ENCODE data around the gene ARPP21. TPM values are rescaled to one million over a fixed set of nuclear protein-coding genes. Genes with fewer than 3 reads are reported as not detected.

The ARPP21 gene
- polyA plus RNA-seq, 1 of the 3 experiments (the other 2 are of a cell fraction) = 1.6 TPM

DNA sequence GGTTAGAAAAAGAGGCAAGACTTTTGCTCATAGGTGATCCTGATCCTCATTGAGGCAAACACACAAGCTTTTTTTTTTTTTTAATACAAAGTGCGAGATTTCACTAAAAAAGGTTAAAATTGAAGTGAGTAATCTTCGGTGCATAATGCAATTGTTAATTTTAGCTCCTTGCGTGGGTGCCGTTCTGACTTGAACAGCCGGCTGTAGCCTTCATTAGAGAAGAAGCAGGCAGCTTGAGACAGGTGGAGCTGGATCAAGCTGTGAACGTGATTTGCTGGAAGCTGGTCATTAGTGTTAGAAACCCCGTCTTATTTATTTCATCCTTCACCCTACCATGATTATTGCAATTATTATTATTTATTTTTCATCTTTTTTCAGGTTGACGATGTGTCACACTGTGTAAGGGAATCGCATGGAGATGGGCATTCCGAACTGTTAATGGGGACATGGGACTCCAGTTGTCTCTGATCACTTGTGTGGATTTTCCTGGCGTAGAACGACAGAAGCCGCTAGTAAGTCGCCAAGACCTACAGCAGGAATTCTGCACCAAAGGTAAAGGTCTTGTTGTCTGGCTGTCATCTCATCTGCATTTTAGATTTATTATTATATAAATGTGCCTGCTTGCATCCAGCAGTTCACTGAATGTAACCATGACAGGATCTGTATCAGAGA, 40.2 kb downstream of the ARPP21 start:
- Histone ChIP-seq H4K20me1 (ENCODE audit: insufficient read depth) (no peaks in the 10 kb centered on the region), H3F3A (replicated peaks; ENCODE audit: insufficient read depth) (no peaks in the 10 kb centered on the region), H3K27me3 (ENCODE audit: insufficient read depth) (no peaks in the 10 kb centered on the region), H3K27ac (ENCODE audit: low read depth in 2 of 2, low read length in 1 of 2) (no peak overlapping the region), H3K36me3 (replicated peaks in 1 of 2; ENCODE audit: control insufficient read depth in 1 of 2, insufficient read depth in 2 of 2, low read length in 1 of 2) (no peaks in the 10 kb centered on the region), H3K4me3 (ENCODE audit: low read depth in 2 of 2, low read length in 1 of 2) (no peak overlapping the region), H3K9ac (no peak overlapping the region), H3K9me2 (no peaks in the 10 kb centered on the region), H3K4me2 (no peak overlapping the region), H2AFZ (ENCODE audit: low read depth) (no peak overlapping the region), H3K9me3 (no peaks in the 10 kb centered on the region), H3K79me2 (ENCODE audit: insufficient read depth) (no peaks in the 10 kb centered on the region), H3K4me1 (ENCODE audit: control insufficient read depth in 1 of 2, insufficient read depth in 2 of 2, low read depth in 1 of 2, low read length in 1 of 2) (no peaks in the 10 kb centered on the region; a peak in 1 of 4 replicates)
- WGBS (ENCODE audit: low lambda C conversion rate) = 77% methylated on average over 14 of the region's 14 CpGs
- TF ChIP-seq, protein P1, sequence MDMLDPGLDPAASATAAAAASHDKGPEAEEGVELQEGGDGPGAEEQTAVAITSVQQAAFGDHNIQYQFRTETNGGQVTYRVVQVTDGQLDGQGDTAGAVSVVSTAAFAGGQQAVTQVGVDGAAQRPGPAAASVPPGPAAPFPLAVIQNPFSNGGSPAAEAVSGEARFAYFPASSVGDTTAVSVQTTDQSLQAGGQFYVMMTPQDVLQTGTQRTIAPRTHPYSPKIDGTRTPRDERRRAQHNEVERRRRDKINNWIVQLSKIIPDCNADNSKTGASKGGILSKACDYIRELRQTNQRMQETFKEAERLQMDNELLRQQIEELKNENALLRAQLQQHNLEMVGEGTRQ (IDR thresholded peaks at IDR 0.05; ENCODE audit: borderline replicate concordance, low read depth, low read length) = no peak
- TF ChIP-seq SIN3A (IDR thresholded peaks at IDR 0.05; ENCODE audit: borderline replicate concordance, low read depth, low read length) = no peak
- no peak for TF ChIP-seq TCF12 (IDR thresholded peaks at IDR 0.05)
- no peak for TF ChIP-seq ELF1 (IDR thresholded peaks at IDR 0.05)
- TF ChIP-seq, protein P2, sequence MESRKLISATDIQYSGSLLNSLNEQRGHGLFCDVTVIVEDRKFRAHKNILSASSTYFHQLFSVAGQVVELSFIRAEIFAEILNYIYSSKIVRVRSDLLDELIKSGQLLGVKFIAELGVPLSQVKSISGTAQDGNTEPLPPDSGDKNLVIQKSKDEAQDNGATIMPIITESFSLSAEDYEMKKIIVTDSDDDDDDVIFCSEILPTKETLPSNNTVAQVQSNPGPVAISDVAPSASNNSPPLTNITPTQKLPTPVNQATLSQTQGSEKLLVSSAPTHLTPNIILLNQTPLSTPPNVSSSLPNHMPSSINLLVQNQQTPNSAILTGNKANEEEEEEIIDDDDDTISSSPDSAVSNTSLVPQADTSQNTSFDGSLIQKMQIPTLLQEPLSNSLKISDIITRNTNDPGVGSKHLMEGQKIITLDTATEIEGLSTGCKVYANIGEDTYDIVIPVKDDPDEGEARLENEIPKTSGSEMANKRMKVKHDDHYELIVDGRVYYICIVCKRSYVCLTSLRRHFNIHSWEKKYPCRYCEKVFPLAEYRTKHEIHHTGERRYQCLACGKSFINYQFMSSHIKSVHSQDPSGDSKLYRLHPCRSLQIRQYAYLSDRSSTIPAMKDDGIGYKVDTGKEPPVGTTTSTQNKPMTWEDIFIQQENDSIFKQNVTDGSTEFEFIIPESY (IDR thresholded peaks at IDR 0.05; ENCODE audit: borderline replicate concordance, low read depth) = no peak
- TF ChIP-seq RAD21 (IDR thresholded peaks at IDR 0.05; ENCODE audit: low read length) = no peak
- TF ChIP-seq JUND (IDR thresholded peaks at IDR 0.05) = no peak
- TF ChIP-seq POLR2AphosphoS5 (IDR thresholded peaks at IDR 0.05; ENCODE audit: low read depth, low read length) = no peak
- TF ChIP-seq RXRA (IDR thresholded peaks at IDR 0.05; ENCODE audit: borderline replicate concordance, low read depth) = no peak
- no peak for TF ChIP-seq FOSL2 (IDR thresholded peaks at IDR 0.05; ENCODE audit: borderline replicate concordance, low read depth)
- TF ChIP-seq, protein P3, sequence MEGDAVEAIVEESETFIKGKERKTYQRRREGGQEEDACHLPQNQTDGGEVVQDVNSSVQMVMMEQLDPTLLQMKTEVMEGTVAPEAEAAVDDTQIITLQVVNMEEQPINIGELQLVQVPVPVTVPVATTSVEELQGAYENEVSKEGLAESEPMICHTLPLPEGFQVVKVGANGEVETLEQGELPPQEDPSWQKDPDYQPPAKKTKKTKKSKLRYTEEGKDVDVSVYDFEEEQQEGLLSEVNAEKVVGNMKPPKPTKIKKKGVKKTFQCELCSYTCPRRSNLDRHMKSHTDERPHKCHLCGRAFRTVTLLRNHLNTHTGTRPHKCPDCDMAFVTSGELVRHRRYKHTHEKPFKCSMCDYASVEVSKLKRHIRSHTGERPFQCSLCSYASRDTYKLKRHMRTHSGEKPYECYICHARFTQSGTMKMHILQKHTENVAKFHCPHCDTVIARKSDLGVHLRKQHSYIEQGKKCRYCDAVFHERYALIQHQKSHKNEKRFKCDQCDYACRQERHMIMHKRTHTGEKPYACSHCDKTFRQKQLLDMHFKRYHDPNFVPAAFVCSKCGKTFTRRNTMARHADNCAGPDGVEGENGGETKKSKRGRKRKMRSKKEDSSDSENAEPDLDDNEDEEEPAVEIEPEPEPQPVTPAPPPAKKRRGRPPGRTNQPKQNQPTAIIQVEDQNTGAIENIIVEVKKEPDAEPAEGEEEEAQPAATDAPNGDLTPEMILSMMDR (IDR thresholded peaks at IDR 0.05) = no peak
- TF ChIP-seq CHD2 (IDR thresholded peaks at IDR 0.05; ENCODE audit: low read length, partially characterized antibody) = no peak
- TF ChIP-seq FOXJ3 (CRISPR knock-in tag; IDR thresholded peaks at IDR 0.05) = no peak
- TF ChIP-seq, protein P4, sequence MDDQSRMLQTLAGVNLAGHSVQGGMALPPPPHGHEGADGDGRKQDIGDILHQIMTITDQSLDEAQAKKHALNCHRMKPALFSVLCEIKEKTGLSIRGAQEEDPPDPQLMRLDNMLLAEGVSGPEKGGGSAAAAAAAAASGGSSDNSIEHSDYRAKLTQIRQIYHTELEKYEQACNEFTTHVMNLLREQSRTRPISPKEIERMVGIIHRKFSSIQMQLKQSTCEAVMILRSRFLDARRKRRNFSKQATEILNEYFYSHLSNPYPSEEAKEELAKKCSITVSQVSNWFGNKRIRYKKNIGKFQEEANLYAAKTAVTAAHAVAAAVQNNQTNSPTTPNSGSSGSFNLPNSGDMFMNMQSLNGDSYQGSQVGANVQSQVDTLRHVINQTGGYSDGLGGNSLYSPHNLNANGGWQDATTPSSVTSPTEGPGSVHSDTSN (IDR thresholded peaks at IDR 0.05) = no peak
- TF ChIP-seq MXI1 (IDR thresholded peaks at IDR 0.05; ENCODE audit: low read depth, low read length) = no peak
- DNase-seq = no peak
- ChIA-PET POLR2A (no interaction called here), CTCF (interaction anchor here (0.6 to 1.3 kb wide), 5 partner anchors 15 to 646 kb away, joined by 3 read pairs; no protein-coding TSS in a partner anchor)

Measured in SK-N-SH (cell line).